H1 (cell line): ENCODE results near the gene P2RX7. TPM values are rescaled to one million over a fixed set of nuclear protein-coding genes. Genes with fewer than 3 reads are reported as not detected.

Source experiments
- ATF2 ChIP-seq: IDR thresholded peaks from 2 replicates; pipeline ENCODE4 v1.6.1; 2012; ENCODE audit warnings: low read length, inconsistent platforms
- CHD1 ChIP-seq: IDR thresholded peaks from 2 replicates; pipeline ENCODE4 v1.6.1; 2012; ENCODE audit warnings: low read depth, low read length, improper control_type of control experiment
- NRF1 ChIP-seq: IDR thresholded peaks from 2 replicates; pipeline ENCODE4 v1.6.1; 2011; ENCODE audit warnings: mild to moderate bottlenecking, low read depth, low read length, improper control_type of control experiment
- RNF2 ChIP-seq: fragments of 200-900, 300-1000 bp; sonication (generic); IDR thresholded peaks from 2 replicates; pipeline ENCODE4 v1.7.1; 2016; ENCODE audit warnings: borderline replicate concordance, low read depth, mild to moderate bottlenecking, antibody characterized with exemption, low read length; ENCODE audit not compliant: poor library complexity, severe bottlenecking; ENCODE audit errors: missing control alignments
- SP4 ChIP-seq: IDR thresholded peaks from 2 replicates; pipeline ENCODE4 v1.6.1; 2012; ENCODE audit warnings: low read length, inconsistent platforms
- polyA plus RNA-seq, 7 experiments: library from polyadenylated mRNA; depleted of rRNA in 3 of 7; stranded (reverse) in 5 of 7; unstranded in 2 of 7; fragments of >200 nt in 5 of 7; fragments of 200-250 nt in 2 of 7; gene quantifications; 1 replicate in 5 of 7; 2 replicates in 1 of 7; 4 replicates in 1 of 7; pipeline versions ENCODE4 v1.2.1 to v1.2.3, GENCODE V29; 2011 to 2013; ENCODE audit warnings: missing spikeins in 2 of 7, mixed read lengths in 2 of 7
- total RNA-seq: library from RNA; stranded (reverse); fragmentation: NEBNext Ultra II Directional; extraction: Animal tissue kit (Norgen Biotek cat#: 25700); gene quantifications from 2 replicates; pipeline ENCODE4 v1.2.1, GENCODE V29; 2021

Gene P2RX7
- total and polyA plus RNA-seq, 2 of the 8 experiments (the other 6 are each of a cell fraction or from before 2014, with no cell fraction given): 0.38 to 0.56 TPM

DNA sequence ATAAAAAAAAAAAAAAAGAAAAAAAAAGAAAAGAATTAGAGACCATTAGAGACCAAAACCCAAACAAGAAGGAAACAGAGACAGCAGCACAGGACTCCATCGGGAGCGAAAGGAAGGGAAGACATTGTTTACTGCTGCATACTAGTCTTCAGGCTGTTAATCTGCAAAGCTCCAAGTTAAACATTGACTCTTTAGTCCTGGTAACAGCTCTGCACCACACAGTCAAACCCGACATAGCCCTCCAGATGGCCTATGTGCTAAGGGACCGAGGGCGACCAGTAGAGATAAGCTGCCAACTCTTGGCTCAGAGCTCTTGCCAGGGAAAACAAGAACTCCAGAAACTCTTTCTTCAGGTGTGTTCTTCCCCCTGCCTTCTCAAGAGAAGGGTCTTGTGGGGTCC lies 85.1 kb downstream of the P2RX7 start (continued):
- TF ChIP-seq ATF2: no peak
- TF ChIP-seq RNF2: no peak
- TF ChIP-seq NRF1: no peak
- no peak for TF ChIP-seq CHD1
- no peak for TF ChIP-seq SP4
- TF ChIP-seq, all 59 proteins: peak for 0
